Measurements from ENCODE around the gene PTPN1.
"Not testable (repeated sequence)": the region's sequence is repeated elsewhere in the genome, so short reads cannot be mapped to it uniquely, and the experiment has no call there.

Gene PTPN1

DNA sequence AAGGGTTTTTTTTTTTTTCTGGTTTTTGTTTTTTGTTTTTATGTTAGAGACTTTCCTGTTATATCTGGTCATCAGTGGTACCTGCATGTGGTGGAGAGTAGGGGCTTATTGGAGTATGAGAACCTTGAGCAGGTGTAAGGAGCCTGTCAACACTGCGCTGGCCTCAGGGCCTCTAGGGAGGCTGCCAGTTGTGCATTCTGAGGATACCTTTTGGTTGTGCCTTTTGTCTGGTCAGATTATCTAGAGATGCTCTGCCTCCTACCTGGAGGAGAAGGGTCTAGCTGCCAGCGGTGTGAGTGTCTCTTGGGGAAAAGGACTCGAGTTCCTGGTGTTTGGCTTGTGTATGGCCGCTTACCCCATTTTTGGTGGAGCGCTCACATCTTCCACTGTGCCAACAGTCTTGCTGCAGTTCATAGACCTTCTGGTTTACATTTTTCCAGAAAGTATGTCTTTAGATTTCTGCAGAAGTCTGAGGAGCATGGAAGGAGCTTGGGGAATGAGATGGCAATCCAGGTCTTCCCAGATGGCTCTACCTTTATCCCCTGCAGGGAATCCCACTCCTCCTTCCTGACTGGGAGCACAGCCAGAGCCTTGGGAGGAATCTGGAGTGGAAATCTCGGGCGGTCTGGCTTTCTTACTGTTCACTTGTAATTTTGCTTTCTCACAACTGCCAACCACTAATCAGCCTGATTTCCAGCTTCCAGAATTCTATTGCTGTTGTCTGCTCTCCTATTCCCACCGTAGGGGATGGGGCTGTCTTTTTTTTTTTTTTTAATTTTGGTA lies 49.9 kb downstream of the PTPN1 start:
- DNase-seq, result no peak

DNA sequence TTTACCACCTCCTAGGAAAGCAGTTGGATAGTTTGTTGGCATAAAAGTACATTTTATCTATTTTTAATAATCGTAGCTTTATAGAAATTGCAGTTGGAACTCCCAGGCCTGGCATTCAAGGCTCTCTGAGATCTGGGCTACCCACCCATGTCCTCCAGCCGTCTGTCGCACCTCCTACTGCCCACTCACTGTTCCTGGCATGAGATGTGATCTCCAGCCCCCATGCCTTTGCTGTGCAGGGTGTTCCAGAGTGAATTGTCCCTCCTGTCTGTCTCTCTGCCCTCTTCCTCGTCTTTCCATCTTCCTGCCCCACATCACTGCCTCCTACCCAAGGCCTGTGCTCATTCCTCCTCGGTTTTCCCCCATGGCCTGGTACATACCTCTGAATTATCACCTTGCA lies 50.7 kb downstream of the PTPN1 start:
- DNase-seq, result no peak

DNA sequence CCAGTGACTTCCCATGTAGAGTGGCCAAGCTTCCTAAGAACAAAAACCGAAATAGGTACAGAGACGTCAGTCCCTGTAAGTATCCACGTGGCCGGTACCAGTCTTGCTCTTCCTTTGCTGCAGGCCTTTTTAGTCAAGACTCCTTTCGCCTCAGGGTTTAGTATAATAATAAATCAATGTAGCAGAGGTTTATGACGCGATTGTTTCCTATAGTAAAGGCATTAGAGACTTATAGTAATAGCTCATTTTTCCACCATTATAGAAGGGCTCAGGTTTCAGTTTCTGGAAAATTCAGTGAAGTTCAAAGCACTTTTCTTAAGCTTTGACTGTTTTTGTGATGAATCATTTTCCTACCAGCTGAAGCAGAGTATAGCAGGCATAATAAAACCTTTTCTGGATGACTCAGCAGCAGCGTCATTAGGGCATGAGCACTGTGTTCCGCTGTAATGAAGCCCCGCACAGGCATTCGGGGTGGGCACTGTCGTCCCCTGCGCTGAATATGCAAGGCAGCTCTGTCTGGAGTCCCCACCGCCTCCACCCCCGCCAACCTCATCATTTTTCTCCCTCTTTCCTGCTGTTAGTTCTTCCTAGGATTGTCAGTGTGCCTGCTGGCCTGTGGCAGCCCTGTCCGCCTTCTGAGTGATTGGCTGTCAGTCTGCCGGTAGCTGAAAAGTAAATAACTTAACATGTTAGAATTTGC lies 51.3 kb downstream of the PTPN1 start:
- DNase-seq, result no peak

GRCh38 chr20:50562262-50562701 lies 52.1 kb downstream of the PTPN1 start:
- no peak for DNase-seq

DNA sequence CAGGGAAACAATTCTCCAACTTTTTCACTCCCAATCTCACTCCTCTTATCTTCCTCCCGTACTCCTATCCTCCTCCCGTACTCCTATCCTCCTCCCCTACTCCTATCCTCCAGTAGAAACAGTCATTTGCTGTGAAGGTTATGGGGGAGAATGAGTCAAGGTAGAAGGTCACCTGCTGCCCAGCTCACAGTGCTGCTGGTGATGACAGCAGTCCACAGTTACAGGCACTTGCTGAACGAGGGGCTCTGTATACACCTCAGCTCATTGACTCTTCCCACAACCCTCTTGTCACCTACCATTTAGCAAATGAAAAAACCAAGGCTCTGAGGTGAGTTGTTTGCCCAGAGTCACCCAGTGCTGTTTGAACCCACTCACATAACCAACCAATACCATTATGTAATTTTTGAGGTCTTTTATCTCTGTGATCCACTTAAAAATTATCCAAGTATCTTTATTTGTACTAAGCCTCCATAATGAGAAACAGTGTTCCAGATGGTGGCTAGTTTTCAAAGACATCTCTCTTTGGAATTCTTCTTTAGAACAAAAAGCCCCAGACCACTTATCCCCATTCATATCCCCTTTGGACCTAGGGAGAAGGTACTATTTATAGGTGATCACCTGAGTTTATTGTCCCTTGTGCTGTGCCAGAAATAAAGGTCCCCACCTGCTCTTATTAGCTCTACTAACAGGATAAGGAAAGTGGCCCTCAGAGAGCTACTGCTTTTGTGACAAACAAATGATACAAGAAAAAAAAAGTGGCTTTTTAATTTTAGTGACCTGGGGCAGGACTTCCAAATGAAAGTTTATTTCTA lies 53.2 kb downstream of the PTPN1 start:
- no peak for DNase-seq

DNA sequence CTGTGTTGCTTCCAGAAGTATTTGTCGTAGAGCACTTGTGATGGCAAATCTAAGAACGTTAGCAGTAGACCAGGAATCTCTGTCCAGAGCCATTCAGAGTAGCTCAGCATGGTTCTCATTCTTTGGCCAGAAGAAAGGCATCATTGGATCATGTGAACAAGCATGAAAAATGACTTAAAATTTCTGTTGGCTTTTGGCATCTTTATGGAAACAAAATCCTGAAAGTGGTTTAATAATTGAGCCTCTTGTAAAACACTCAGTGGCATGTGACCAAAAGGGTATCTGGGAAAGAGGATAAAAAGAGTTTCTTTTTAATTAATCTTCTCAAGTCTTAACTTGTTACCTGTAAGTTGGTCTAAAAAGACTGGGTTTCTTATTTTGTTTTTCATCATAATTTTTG lies 55.2 kb downstream of the PTPN1 start:
- no peak for DNase-seq

DNA sequence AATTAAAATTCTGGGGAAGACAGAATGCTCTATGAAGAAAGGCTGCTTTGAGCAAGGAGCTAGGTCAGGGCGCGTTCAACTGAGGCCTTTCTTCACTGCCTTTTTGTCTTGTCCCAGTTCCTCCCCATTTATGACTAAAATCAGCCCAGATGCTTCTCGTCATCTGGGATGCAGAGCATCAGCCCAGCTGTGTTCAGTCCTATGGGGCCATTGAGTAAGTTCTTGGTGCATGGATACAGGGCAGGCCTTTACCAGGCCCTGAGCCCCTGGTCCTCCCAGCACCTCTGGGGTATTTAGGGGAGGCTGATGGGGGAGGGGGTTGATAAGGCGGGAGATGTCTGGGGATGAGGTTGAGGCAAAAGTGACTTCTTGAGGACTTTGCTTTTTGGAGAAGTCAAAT lies 55.7 kb downstream of the PTPN1 start:
- no peak for DNase-seq

DNA sequence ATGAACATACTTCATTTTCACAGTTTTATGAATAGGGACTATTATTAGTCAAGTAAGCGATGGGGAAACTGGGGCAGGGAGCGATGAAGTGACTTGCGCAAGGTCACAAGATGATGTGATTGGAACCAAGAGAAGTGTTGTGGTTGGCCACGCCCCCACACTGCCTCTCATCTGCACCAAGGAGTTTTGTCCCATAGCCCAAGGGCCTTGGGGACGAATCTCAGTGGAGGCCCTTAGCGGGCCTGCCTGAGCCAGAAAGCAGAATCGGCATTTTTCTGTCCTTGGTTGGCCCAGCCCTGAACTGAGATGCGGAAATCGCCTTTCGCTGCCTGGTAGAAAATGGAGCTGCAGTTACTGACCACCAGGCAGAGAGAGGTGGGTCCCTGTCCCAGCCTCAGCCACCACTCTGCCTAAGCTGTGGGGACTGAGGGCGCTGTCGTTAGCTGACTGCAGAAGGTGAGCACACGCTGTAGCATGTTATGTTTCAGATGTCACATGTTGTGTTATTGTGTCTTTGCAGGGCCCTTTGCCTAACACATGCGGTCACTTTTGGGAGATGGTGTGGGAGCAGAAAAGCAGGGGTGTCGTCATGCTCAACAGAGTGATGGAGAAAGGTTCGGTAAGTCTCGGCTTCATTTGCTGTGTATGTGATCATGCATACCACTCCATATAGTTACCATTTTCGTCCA lies 57.8 kb downstream of the PTPN1 start:
- DNase-seq, result no peak

- no peak for DNase-seq
These were observed 58.4 kb downstream of the PTPN1 start for GRCh38 chr20:50568549-50568942.

GRCh38 chr20:50569487-50569863 lies 59.3 kb downstream of the PTPN1 start:
- not testable (repeated sequence) for DNase-seq

- peak; percentile 17 to 20 for DNase-seq
These were observed 60.0 kb downstream of the PTPN1 start for GRCh38 chr20:50569864-50570836.

- DNase-seq, result no peak
These were observed 61.3 kb downstream of the PTPN1 start for GRCh38 chr20:50571466-50571865.

- no peak for DNase-seq
These were observed 63.0 kb downstream of the PTPN1 start for GRCh38 chr20:50572938-50573777.

DNA sequence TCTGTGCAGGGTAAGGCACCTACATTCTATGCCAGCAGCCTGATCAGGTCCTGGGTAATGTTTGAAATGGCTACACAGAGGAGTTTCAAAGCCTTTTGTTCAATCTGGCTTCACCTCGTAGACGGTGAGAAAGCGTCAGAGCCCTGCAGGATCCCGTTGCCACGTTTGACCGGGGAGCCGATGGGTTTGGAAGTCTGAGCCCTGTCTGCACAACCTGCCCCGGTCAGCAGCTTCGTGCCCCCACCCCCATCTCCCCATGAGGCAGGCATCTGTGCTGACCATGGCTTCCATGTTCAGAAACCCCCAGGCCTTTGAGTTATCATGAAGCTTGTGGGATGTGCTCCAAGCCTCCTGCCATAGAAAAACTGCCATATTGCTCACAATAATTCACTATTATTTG lies 63.9 kb downstream of the PTPN1 start:
- DNase-seq, result no peak

- DNase-seq, result no peak
These were observed 64.4 kb downstream of the PTPN1 start for GRCh38 chr20:50574586-50574985.

GRCh38 chr20:50575865-50576720 lies 65.9 kb downstream of the PTPN1 start:
- peak; percentile 24 to 33 for DNase-seq

- no peak for DNase-seq
These were observed 67.2 kb downstream of the PTPN1 start for GRCh38 chr20:50577175-50578018.

GRCh38 chr20:50578061-50578777 lies 68.0 kb downstream of the PTPN1 start:
- DNase-seq, result no peak

All from AML-193 (cell line).